Neural cell (in vitro differentiated cells): ENCODE results near the gene NACC2.

ENCODE experiments used
- CTCF ChIP-seq: fragments of 450-650 bp; IDR thresholded peaks from 2 replicates; pipeline ENCODE4 v1.5.1; 2014; ENCODE audit warnings: antibody characterized with exemption, mild to moderate bottlenecking, moderate library complexity; ENCODE audit not compliant: poor library complexity, severe bottlenecking
- EZH2 ChIP-seq: fragments of 200-600, 300-800 bp; shearing (Covaris generic), sonication (generic); IDR thresholded peaks from 2 replicates; pipeline ENCODE4 v1.6.1; 2014; ENCODE audit warnings: antibody characterized with exemption, low read length, borderline replicate concordance, mild to moderate bottlenecking; ENCODE audit not compliant: insufficient read depth, poor library complexity, severe bottlenecking
- POLR2AphosphoS5 ChIP-seq: IDR thresholded peaks from 2 replicates; pipeline ENCODE4 v1.6.1; 2012
- RAD21 ChIP-seq: fragments of 450-650 bp; conservative IDR thresholded peaks from 2 replicates; pipeline ENCODE4 v1.6.1; 2014; ENCODE audit warnings: antibody characterized with exemption, mild to moderate bottlenecking, moderate library complexity

GRCh38 chr9:136016572-136017288, 78.4 kb downstream of the NACC2 start:
- TF ChIP-seq EZH2 (no peak), CTCF (no peak), POLR2AphosphoS5 (no peak), RAD21 (no peak)
